HG03571 (cell line): ENCODE measurements around the gene POLDIP2.

Experiments
- ATAC-seq: cut with Tn5 transposase; IDR thresholded peaks from one replicate; pipeline ENCODE4 v1.9.1; 2021; ENCODE audit not compliant: unreplicated experiment

Gene POLDIP2

GRCh38 chr17:28357061-28357900, at the start of gene POLDIP2:
TSS of gene POLDIP2 (minus strand) at chr17:28357527. CDS start at chr17:28357448, 79 bp downstream.
- peak; percentile 90 for ATAC-seq

- ATAC-seq: no peak
Observed at GRCh38 chr17:28406473-28406814, 49.1 kb upstream of the POLDIP2 start.

GRCh38 chr17:28405632-28406472, 48.5 kb upstream of the POLDIP2 start, which contains the start of gene SLC46A1:
TSS of gene SLC46A1 (minus strand) at chr17:28406212. CDS start at chr17:28406114, 98 bp downstream.
- peak; percentile 51 for ATAC-seq

GRCh38 chr17:28404812-28405570, 47.7 kb upstream of the POLDIP2 start:
- ATAC-seq: no peak

- no peak for ATAC-seq
Observed at GRCh38 chr17:28404461-28404811, 47.1 kb upstream of the POLDIP2 start.

- ATAC-seq: no peak
Observed at GRCh38 chr17:28404007-28404406, 46.7 kb upstream of the POLDIP2 start.

- ATAC-seq: no peak
Observed at GRCh38 chr17:28402844-28403243, 45.5 kb upstream of the POLDIP2 start.

GRCh38 chr17:28402224-28402630, 44.9 kb upstream of the POLDIP2 start:
- ATAC-seq: no peak

GRCh38 chr17:28399808-28400207, 42.5 kb upstream of the POLDIP2 start:
- ATAC-seq: no peak

- no peak for ATAC-seq
Observed at GRCh38 chr17:28398280-28398981, 41.1 kb upstream of the POLDIP2 start.

GRCh38 chr17:28397687-28398279, 40.5 kb upstream of the POLDIP2 start:
- ATAC-seq: no peak

GRCh38 chr17:28397275-28397674, 39.9 kb upstream of the POLDIP2 start:
- no peak for ATAC-seq

- no peak for ATAC-seq
Observed at GRCh38 chr17:28396635-28397239, 39.4 kb upstream of the POLDIP2 start.

GRCh38 chr17:28395968-28396367, 38.6 kb upstream of the POLDIP2 start:
- ATAC-seq: no peak

- ATAC-seq: no peak
Observed at GRCh38 chr17:28395426-28395825, 38.1 kb upstream of the POLDIP2 start.

- ATAC-seq: no peak
Observed at GRCh38 chr17:28394337-28395116, 37.2 kb upstream of the POLDIP2 start.

GRCh38 chr17:28392491-28392890, 35.2 kb upstream of the POLDIP2 start:
- no peak for ATAC-seq

- no peak for ATAC-seq
Observed at GRCh38 chr17:28391401-28391800, 34.1 kb upstream of the POLDIP2 start.

GRCh38 chr17:28390984-28391383, 33.7 kb upstream of the POLDIP2 start:
- ATAC-seq: no peak
